Esophagus muscularis mucosa (tissue), 4 donors: ENCODE data around the gene ABI3. TPM values are rescaled to one million over a fixed set of nuclear protein-coding genes. Genes with fewer than 3 reads are reported as not detected.
A peak's percentile ranks its signal among the peaks of the same experiment; 100 is the strongest.

Source experiments
- DNase-seq: peaks from one replicate; pipeline ENCODE4 v3.0.0-alpha.2; 2017; ENCODE audit errors: extremely low spot score
- H3K27ac ChIP-seq, 4 donors: fragments of 200-600 bp; sonication (generic); replicated peaks in 1 of 4; 1 replicate in 3 of 4; 2 replicates in 1 of 4; pipeline ENCODE4 v1.5.1; 2016 to 2019; ENCODE audit warnings: mild to moderate bottlenecking in 1 of 4
- H3K27me3 ChIP-seq, 4 donors: fragments of 200-600 bp; sonication (generic); one replicate each; pipeline versions ENCODE4 v1.5.1 to v1.6.0; 2016 to 2019
- H3K36me3 ChIP-seq, 4 donors: fragments of 200-600 bp; sonication (generic); one replicate each; pipeline ENCODE4 v1.5.1; 2016 to 2019
- H3K4me1 ChIP-seq, 4 donors: fragments of 200-600 bp; sonication (generic); one replicate each; pipeline ENCODE4 v1.5.1; 2016 to 2019
- H3K4me3 ChIP-seq, 4 donors: fragments of 200-600 bp; sonication (generic); 1 replicate in 2 of 4; 2 replicates in 2 of 4; pipeline ENCODE4 v1.5.1; 2016 to 2019; ENCODE audit warnings: mild to moderate bottlenecking in 4 of 4, moderate library complexity in 1 of 4
- H3K9me3 ChIP-seq, 4 donors: fragments of 200-600 bp; sonication (generic); 1 replicate in 3 of 4; 2 replicates in 1 of 4; pipeline ENCODE4 v1.5.1; 2016 to 2019
- EP300 ChIP-seq: sonication (generic); formaldehyde crosslinking; IDR thresholded peaks from one replicate; pipeline ENCODE4 v1.6.1; 2017; ENCODE audit warnings: antibody characterized with exemption
- POLR2A ChIP-seq: fragments of 450-650 bp; IDR thresholded peaks from one replicate; pipeline ENCODE4 v1.6.1; 2017; ENCODE audit warnings: antibody characterized with exemption, moderate library complexity, mild to moderate bottlenecking, low read depth
- POLR2AphosphoS5 ChIP-seq, 2 donors: sonication (generic); formaldehyde crosslinking; IDR thresholded peaks; one replicate each; pipeline ENCODE4 v1.6.1; 2017; ENCODE audit warnings: antibody characterized with exemption in 2 of 2
- WGBS: methylation state at CpG from one replicate; pipeline ENCODE4 v1.1.5; 2018; 5-methylcytosine and 5-hydroxymethylcytosine counted together
- intact Hi-C: fragments of 100-400 bp; cut with DNase I; formaldehyde crosslinking; loops from one replicate; pipeline ENCODE4 v1.15.1; 2023
- total RNA-seq, 4 donors: library from RNA; depleted of rRNA; stranded (reverse); fragments of >200 nt; gene quantifications; one replicate each; pipeline versions ENCODE4 v1.1.0 to v1.2.1, GENCODE V29; 2016
- TF ChIP-seq, protein P1 (sequence below), 3 experiments: fragments of 200-600 bp in 2 of 3; fragments of 450-650 bp in 1 of 3; sonication (generic) in 2 of 3; IDR thresholded peaks; one replicate each; pipeline ENCODE4 v1.5.1; 2017 to 2019; ENCODE audit warnings: antibody characterized with exemption in 3 of 3, mild to moderate bottlenecking in 2 of 3, moderate library complexity in 1 of 3

ABI3 gene
- total RNA-seq, 4 donors from 2014 or later: 3.3 to 8.9 (median 6.3) TPM

- H3K9me3 ChIP-seq: no peaks in the 10 kb centered on the region
- peaks cover 0 to 3% (median 0%) of the 10 kb centered on the region in 4 donors for H3K36me3 ChIP-seq
- intact Hi-C loops: loop anchor here (2.0 kb wide), 1 partner anchor 49 kb away; no protein-coding TSS in a partner anchor
- WGBS: 29% methylated on average over 5 of the region's 5 CpGs
- no peak overlapping the region for H3K27ac ChIP-seq
- peaks cover 30 to 49% (median 41%) of the 10 kb centered on the region in 4 donors for H3K4me1 ChIP-seq
- H3K4me3 ChIP-seq: no peak overlapping the region
- TF ChIP-seq POLR2A (no peak), EP300 (no peak), POLR2AphosphoS5 (IDR thresholded peaks at IDR 0.05) (no peak)
- TF ChIP-seq, protein P1, sequence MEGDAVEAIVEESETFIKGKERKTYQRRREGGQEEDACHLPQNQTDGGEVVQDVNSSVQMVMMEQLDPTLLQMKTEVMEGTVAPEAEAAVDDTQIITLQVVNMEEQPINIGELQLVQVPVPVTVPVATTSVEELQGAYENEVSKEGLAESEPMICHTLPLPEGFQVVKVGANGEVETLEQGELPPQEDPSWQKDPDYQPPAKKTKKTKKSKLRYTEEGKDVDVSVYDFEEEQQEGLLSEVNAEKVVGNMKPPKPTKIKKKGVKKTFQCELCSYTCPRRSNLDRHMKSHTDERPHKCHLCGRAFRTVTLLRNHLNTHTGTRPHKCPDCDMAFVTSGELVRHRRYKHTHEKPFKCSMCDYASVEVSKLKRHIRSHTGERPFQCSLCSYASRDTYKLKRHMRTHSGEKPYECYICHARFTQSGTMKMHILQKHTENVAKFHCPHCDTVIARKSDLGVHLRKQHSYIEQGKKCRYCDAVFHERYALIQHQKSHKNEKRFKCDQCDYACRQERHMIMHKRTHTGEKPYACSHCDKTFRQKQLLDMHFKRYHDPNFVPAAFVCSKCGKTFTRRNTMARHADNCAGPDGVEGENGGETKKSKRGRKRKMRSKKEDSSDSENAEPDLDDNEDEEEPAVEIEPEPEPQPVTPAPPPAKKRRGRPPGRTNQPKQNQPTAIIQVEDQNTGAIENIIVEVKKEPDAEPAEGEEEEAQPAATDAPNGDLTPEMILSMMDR (IDR thresholded peaks at IDR 0.05): peak; percentile 75 to 83 (median 75)
- no peak for DNase-seq
- peaks cover 0 to 53% (median 23%) of the 10 kb centered on the region in 4 donors for H3K27me3 ChIP-seq
Measured at GRCh38 chr17:49227436-49228261, 17.1 kb downstream of the ABI3 start.

- no peak for TF ChIP-seq POLR2AphosphoS5 (IDR thresholded peaks at IDR 0.05)
- no peak for TF ChIP-seq POLR2A
- intact Hi-C loops: no loop called here
- H3K27me3 ChIP-seq: peaks cover 0 to 37% (median 15%) of the 10 kb centered on the region in 4 donors
- peak overlapping the region in 2 of 4 donors; percentile 61 to 67 for H3K4me3 ChIP-seq
- H3K9me3 ChIP-seq: no peaks in the 10 kb centered on the region
- peaks cover 19 to 33% (median 29%) of the 10 kb centered on the region in 4 donors for H3K4me1 ChIP-seq
- H3K27ac ChIP-seq: no peak overlapping the region
- DNase-seq: no peak
- H3K36me3 ChIP-seq: no peaks in the 10 kb centered on the region
- WGBS: 45% methylated on average over 6 of the region's 6 CpGs
Measured at GRCh38 chr17:49229076-49229804, 18.7 kb downstream of the ABI3 start.

- no peaks in the 10 kb centered on the region for H3K9me3 ChIP-seq
- H3K27ac ChIP-seq: peak overlapping the region in 1 of 4 donors; percentile 59
- TF ChIP-seq POLR2AphosphoS5 (IDR thresholded peaks at IDR 0.05) (no peak), EP300 (no peak)
- DNase-seq: no peak
- intact Hi-C loops: loop anchor here (2.0 kb wide), 1 partner anchor 37 kb away; no protein-coding TSS in a partner anchor
- H3K4me1 ChIP-seq: peaks cover 12 to 25% (median 22%) of the 10 kb centered on the region in 4 donors
- no peaks in the 10 kb centered on the region for H3K36me3 ChIP-seq
- peaks cover 0 to 29% (median 8%) of the 10 kb centered on the region in 4 donors for H3K27me3 ChIP-seq
- H3K4me3 ChIP-seq: peak overlapping the region; percentile 61 to 68 (median 64)
- WGBS: 8% methylated on average over 12 of the region's 36 CpGs
Measured at GRCh38 chr17:49229805-49230600, 19.5 kb downstream of the ABI3 start.

DNA sequence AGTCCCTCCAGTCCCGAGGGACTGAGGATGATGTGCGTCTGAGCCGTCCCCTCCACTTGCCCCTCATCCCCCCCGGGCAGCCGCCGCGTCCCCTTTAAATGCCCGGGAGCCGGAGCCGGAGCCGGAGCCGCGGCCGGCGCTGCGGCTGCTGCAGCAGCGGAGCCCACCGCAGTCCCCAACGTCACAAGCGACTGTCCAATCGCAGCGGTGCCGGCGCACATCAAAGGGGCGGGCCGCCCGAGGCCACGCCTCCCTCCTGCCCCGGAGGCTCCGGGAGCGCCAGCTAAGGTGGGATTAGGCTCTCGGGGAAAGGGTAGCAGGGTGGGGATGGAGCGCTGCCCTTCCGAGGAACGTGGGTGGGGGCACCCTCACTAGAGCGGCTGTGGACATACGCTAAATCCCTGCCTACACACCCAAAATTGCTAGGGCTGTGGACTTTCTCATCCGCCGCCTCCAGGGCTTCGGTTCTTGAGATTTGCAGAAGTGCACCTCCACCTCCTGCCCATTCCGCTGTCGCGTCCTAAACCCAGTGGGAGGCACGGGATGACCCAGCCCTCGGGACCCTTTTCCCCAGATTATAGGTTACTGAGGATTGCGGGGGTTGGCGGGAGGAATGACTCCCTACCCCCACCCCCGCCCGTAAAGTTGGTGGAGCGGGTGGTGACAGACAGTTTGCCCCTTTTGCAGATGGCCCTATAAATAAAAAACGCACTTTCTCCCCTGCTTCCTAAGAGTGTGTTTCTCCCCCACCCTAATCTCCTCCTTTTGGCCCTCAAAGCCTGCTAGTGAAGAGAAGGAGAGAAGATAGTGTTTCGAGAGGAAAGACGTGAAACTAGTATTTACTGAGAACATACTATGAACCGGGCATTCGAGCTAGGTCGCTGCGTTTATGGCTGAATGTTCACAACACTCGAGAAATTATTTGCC, 20.4 kb downstream of the ABI3 start, which contains the start of gene PHOSPHO1:
Gene PHOSPHO1 (minus strand): TSS at position 152 of the 927 bp plus-strand sequence. CDS start 4,096 bp downstream, outside the sequence.
- no peak for DNase-seq
- WGBS: 9% methylated on average over 18 of the region's 58 CpGs

More for the DNA sequence above, 20.4 kb downstream of the ABI3 start, which contains the start of gene PHOSPHO1:
- peak within 1 kb of the TSS in 1 of 4 donors; percentile 59 for H3K27ac ChIP-seq
- H3K27me3 ChIP-seq: peaks cover 0 to 20% (median 4%) of the 10 kb centered on the region in 4 donors
- H3K4me3 ChIP-seq: peak within 1 kb of the TSS; percentile 61 to 68 (median 64)
- intact Hi-C loops: loop anchor here (2.0 kb wide), 1 partner anchor 38 kb away; no protein-coding TSS in a partner anchor
- no peaks in the 10 kb centered on the region for H3K36me3 ChIP-seq
- peaks cover 12 to 22% (median 21%) of the 10 kb centered on the region in 4 donors for H3K4me1 ChIP-seq
- TF ChIP-seq POLR2A (no peak), POLR2AphosphoS5 (IDR thresholded peaks at IDR 0.05) (peak; percentile 57 to 67), EP300 (no peak)
- TF ChIP-seq, protein P1 (IDR thresholded peaks at IDR 0.05): peak in 1 of 3 experiments; percentile 10
- H3K9me3 ChIP-seq: no peaks in the 10 kb centered on the region
